IPS-NIHi7 (cell line): ENCODE results near the gene CNST.
"Not testable (repeated sequence)": the region's sequence is repeated elsewhere in the genome, so short reads cannot be mapped to it uniquely, and the experiment has no call there.

Source experiments
- DNase-seq: peaks from one replicate; pipeline ENCODE4 v3.0.0; 2012; ENCODE audit warnings: mixed read lengths; ENCODE audit errors: extremely low spot score

Gene CNST

DNA sequence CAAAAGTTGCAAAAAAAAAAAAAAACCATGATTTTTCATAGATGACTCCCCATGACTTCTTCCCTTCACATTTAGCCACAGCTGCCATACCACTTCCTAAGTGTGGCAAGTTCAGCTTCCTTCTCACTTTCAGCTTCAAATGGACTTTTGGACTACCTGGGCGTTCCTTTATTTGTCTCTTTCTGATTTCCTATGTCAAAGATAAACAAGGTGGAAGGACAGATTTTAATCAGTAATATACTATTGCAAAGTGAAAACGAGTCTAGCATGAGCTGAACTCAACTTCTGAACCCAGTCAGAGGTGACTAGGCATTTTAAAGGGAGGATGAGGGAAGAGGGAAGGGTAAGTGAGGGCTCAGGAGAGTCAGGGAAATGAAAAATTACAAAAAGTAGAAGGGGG is 143.6 kb downstream of the CNST start:
- DNase-seq = no peak

DNA sequence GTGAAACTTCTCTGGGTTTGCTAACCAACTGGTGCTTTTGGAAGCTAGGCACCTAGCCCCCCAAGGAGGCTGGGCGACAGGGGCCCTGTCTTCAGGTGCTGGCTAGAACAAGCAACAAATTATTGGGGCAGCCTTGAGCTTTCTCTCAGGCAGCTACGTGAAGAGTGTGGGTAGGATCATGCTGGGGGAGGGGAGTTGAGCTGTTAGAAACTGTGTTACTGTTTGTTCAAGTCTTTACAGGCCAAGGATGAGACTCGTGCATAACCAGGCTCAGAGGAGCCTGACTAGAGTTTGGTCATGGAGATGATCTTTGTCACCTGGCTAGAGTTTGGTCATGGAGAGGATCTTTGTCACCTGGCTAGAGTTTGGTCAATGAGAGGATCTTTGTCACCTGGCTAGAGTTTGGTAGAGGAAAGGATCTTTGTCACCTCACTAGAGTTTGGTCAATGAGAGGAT is 145.3 kb downstream of the CNST start:
- no peak for DNase-seq

DNA sequence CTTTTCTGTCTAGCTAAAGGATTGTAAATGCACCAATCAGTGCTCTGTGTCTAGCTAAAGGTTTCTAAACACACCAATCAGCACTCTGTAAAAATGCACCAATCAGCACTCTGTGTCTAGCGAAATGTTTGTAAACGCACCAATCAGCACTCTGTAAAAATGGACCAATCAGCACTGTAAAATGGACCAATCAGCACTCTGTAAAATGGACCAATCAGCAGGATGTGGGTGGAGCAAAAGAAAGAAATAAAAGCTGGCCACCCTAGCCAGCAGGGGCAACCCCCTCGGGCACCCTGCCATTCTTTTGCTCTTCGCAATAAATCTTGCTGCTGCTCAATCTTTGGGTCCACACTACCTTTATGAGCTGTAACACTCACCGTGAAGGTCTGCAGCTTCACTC is 146.2 kb downstream of the CNST start:
- DNase-seq = not testable (repeated sequence)
